HG03575 (cell line): ENCODE data around the gene GDPD5.

Experiments
- ATAC-seq: cut with Tn5 transposase; IDR thresholded peaks from one replicate; pipeline ENCODE4 v1.9.1; 2021; ENCODE audit not compliant: unreplicated experiment, insufficient number of reproducible peaks, low FRiP score; ENCODE audit errors: extremely low read depth

The GDPD5 gene

GRCh38 chr11:75499423-75500190, 26.1 kb downstream of the GDPD5 start:
- no peak for ATAC-seq

GRCh38 chr11:75498556-75499255, 27.0 kb downstream of the GDPD5 start:
- no peak for ATAC-seq

GRCh38 chr11:75497788-75498409, 27.8 kb downstream of the GDPD5 start:
- ATAC-seq, result no peak

- ATAC-seq, result no peak
Observed at GRCh38 chr11:75496305-75496752, 29.4 kb downstream of the GDPD5 start.

GRCh38 chr11:75495749-75496304, 29.9 kb downstream of the GDPD5 start:
- no peak for ATAC-seq

GRCh38 chr11:75493626-75494025, 32.1 kb downstream of the GDPD5 start:
- ATAC-seq, result no peak

GRCh38 chr11:75492181-75492820, 33.4 kb downstream of the GDPD5 start:
- no peak for ATAC-seq

GRCh38 chr11:75491465-75491864, 34.3 kb downstream of the GDPD5 start:
- ATAC-seq, result no peak

- ATAC-seq, result no peak
Observed at GRCh38 chr11:75490221-75491181, 35.2 kb downstream of the GDPD5 start.

GRCh38 chr11:75487365-75487764, 38.4 kb downstream of the GDPD5 start:
- no peak for ATAC-seq

GRCh38 chr11:75485742-75486141, 40.0 kb downstream of the GDPD5 start:
- no peak for ATAC-seq

GRCh38 chr11:75482931-75483469, 42.7 kb downstream of the GDPD5 start:
- no peak for ATAC-seq

GRCh38 chr11:75481922-75482606, 43.7 kb downstream of the GDPD5 start:
- no peak for ATAC-seq

GRCh38 chr11:75481223-75481921, 44.4 kb downstream of the GDPD5 start:
- no peak for ATAC-seq

- ATAC-seq, result no peak
Observed at GRCh38 chr11:75480185-75481175, 45.3 kb downstream of the GDPD5 start.
